Psoas muscle (tissue), 8 donors: Measurements from ENCODE around the gene OR9G4. TPM values are rescaled to one million over a fixed set of nuclear protein-coding genes. Genes with fewer than 3 reads are reported as not detected.

Source experiments
- ATAC-seq, 4 donors: fragments of 200-7000 bp; cut with Tn5 transposase; one replicate each; pipeline ENCODE4 v1.9.1; 2020; ENCODE audit warnings: moderate library complexity in 3 of 4, mild to moderate bottlenecking in 2 of 4
- DNase-seq, 2 donors: peaks; one replicate each; pipeline ENCODE4 v3.0.0-alpha.2; 2020
- H3K27ac ChIP-seq: fragments of 200-600 bp; one replicate; pipeline ENCODE4 v1.8.0; 2022
- H3K27me3 ChIP-seq, 3 donors: fragments of 200-600 bp in 1 of 3; one replicate each; pipeline versions ENCODE4 v1.6.1 to v1.8.0; 2013 to 2022; ENCODE audit warnings: low read length in 2 of 3, mild to moderate bottlenecking in 2 of 3, moderate library complexity in 1 of 3; ENCODE audit not compliant: insufficient read depth in 3 of 3
- H3K36me3 ChIP-seq, 2 donors: fragments of 200-600 bp in 1 of 2; one replicate each; pipeline versions ENCODE4 v1.6.1 to v1.8.0; 2013 to 2022; ENCODE audit warnings: low read depth in 1 of 2, mild to moderate bottlenecking in 1 of 2, moderate library complexity in 1 of 2; ENCODE audit not compliant: insufficient read depth in 1 of 2
- H3K4me1 ChIP-seq: fragments of 200-600 bp; one replicate; pipeline ENCODE4 v1.8.0; 2022
- H3K4me3 ChIP-seq: fragments of 200-600 bp; one replicate; pipeline ENCODE4 v1.8.0; 2022; ENCODE audit warnings: mild to moderate bottlenecking
- H3K9me3 ChIP-seq: fragments of 200-600 bp; one replicate; pipeline ENCODE4 v1.8.0; 2022
- CTCF ChIP-seq: fragments of 200-600 bp; IDR thresholded peaks from one replicate; pipeline ENCODE4 v1.8.0; 2022; ENCODE audit warnings: antibody characterized with exemption
- WGBS, 3 donors: extraction: QIAGEN DNeasy Blood & Tissue Kit; methylation state at CpG; one replicate each; pipeline versions ENCODE4 v1.1.6 to v1.1.7; 2013; 5-methylcytosine and 5-hydroxymethylcytosine counted together
- intact Hi-C, 2 donors: fragments of 100-400 bp; cut with DNase I; formaldehyde crosslinking; loops; one replicate each; pipeline versions ENCODE4 v1.11.0 to v1.14.2; 2022
- long read RNA-seq, 2 donors: library from polyadenylated mRNA; unstranded; transcript quantifications; one replicate each; pipeline ENCODE4 v2.0.0, GENCODE V29; 2021
- polyA plus RNA-seq, 3 donors: library from polyadenylated mRNA; stranded (reverse); fragments of 200-250 nt; gene quantifications; one replicate each; pipeline ENCODE4 v1.2.3, GENCODE V29; 2013
- total RNA-seq, 4 donors: library from RNA; stranded (reverse); fragmentation: NEBNext Ultra II Directional in 2 of 4; extraction: Animal tissue kit (Norgen Biotek cat#: 25700) in 2 of 4; gene quantifications; one replicate each; pipeline versions ENCODE4 v1.2.1 to v1.2.4, GENCODE V29; 2021 to 2023
- donor health status: healthy with polysubstance abuse.
- donor health status: DM: no; HTN: no; CAD: no; lungs with moderate emphysema.
- donor health status: Bipolar disorder and iron deficiency.
- donor health status: healthy.
- donor health status: DM: yes; HTN: yes; CAD: no.
- donor health status: DM: no; HTN: no; CAD: no.
- donor health status: DM: no; HTN: no; CAD: no.
- donor health status: DM: yes; HTN: yes; CAD: no.

Gene OR9G4
- total RNA-seq (not detected), polyA plus RNA-seq (not detected)
- long read RNA-seq, donor 1, result 0 reads
- long read RNA-seq, donor 2, result 0 reads

- TF ChIP-seq CTCF, result no peak
- Histone ChIP-seq H3K27ac (no peak within 1 kb of the TSS), H3K36me3 (no peaks in the 10 kb centered on the region), H3K27me3 (no peaks in the 10 kb centered on the region), H3K4me3 (no peak within 1 kb of the TSS), H3K9me3 (no peaks in the 10 kb centered on the region), H3K4me1 (no peaks in the 10 kb centered on the region)
- intact Hi-C loops, result no loop called here
- WGBS, 3 donors, result 11 to 17% (median 16%) methylated on average over 1 of the region's 1 CpG
- DNase-seq (no peak), ATAC-seq (no peak)
Observed at GRCh38 chr11:56748597-56748996, at the start of gene OR9G4. TSS of gene OR9G4 (minus strand) at chr11:56748697. CDS start at chr11:56743766, 4,931 bp downstream.

- Histone ChIP-seq H3K27ac (no peak overlapping the region), H3K4me3 (no peak overlapping the region), H3K36me3 (no peaks in the 10 kb centered on the region), H3K4me1 (no peaks in the 10 kb centered on the region), H3K27me3 (no peaks in the 10 kb centered on the region), H3K9me3 (no peaks in the 10 kb centered on the region)
- no peak for DNase-seq
- 7 to 11% (median 8%) methylated on average over 6 of the region's 6 CpGs for WGBS, 3 donors
- TF ChIP-seq CTCF, result peak; percentile 51
- intact Hi-C loops, result loop anchor here in 1 of 2 donors (5.0 kb wide), 1 partner anchor 841 kb away; no protein-coding TSS in a partner anchor
- ATAC-seq, result no peak
Observed at GRCh38 chr11:56783448-56784041, 35.0 kb upstream of the OR9G4 start.

DNA sequence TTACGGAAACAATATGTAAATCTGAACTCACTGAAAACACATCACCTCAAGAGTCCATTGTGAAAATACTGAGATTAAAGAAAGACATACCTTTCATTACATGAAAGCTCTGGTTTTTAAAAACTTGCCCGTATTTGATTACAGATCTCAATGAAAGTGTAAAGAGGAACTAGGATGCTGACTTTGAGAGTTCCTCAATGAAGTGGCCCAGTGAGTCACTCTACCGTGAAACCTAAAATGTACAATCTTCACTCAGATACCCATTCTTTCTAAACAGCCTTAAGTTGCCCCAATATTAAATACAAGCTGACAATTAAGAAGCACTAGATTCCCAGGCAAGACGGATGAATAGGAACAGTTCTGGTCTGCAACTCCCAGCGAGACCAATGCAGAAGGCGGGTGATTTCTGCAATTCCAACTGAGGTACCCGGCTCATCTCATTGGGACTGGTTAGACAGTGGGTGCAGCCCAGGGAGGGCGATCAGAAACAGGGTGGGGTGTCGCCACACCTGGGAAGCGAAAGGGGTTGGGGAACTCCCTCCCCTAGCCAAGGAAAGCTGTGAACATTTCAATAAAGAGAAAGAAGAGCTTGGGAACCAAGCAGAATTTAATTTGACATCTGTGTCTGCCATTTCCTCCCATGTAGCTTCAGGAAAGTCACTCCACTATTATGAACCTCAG, 33.8 kb upstream of the OR9G4 start:
- H3K4me3 ChIP-seq, result no peak overlapping the region
- H3K27ac ChIP-seq, result no peak overlapping the region
- no peaks in the 10 kb centered on the region for H3K36me3 ChIP-seq
- H3K4me1 ChIP-seq, result no peaks in the 10 kb centered on the region
- DNase-seq (no peak), ATAC-seq (no peak)
- intact Hi-C loops, result loop anchor here in 1 of 2 donors (5.0 kb wide), 1 partner anchor 840 kb away; no protein-coding TSS in a partner anchor
- H3K9me3 ChIP-seq, result no peaks in the 10 kb centered on the region
- TF ChIP-seq CTCF, result no peak
- WGBS, 3 donors, result 85 to 88% (median 88%) methylated on average over 10 of the region's 10 CpGs
- H3K27me3 ChIP-seq, result no peaks in the 10 kb centered on the region

GRCh38 chr11:56776809-56777208, 28.3 kb upstream of the OR9G4 start:
- H3K27me3 ChIP-seq, result no peaks in the 10 kb centered on the region
- no peak overlapping the region for H3K4me3 ChIP-seq
- intact Hi-C loops, result no loop called here
- TF ChIP-seq CTCF, result no peak
- H3K36me3 ChIP-seq, result no peaks in the 10 kb centered on the region
- H3K4me1 ChIP-seq, result no peaks in the 10 kb centered on the region
- H3K27ac ChIP-seq, result no peak overlapping the region
- H3K9me3 ChIP-seq, result no peaks in the 10 kb centered on the region
- ATAC-seq (no peak), DNase-seq (no peak)
